SW 1271 (cell line): ENCODE data around the gene PRPH.
"Not testable (repeated sequence)": the region's sequence is repeated elsewhere in the genome, so short reads cannot be mapped to it uniquely, and the experiment has no call there.

Experiments used
- DNase-seq, 2 experiments: peaks; one replicate each; lab custom pipeline; 2025; lab: John Stamatoyannopoulos, UW

The PRPH gene

DNA sequence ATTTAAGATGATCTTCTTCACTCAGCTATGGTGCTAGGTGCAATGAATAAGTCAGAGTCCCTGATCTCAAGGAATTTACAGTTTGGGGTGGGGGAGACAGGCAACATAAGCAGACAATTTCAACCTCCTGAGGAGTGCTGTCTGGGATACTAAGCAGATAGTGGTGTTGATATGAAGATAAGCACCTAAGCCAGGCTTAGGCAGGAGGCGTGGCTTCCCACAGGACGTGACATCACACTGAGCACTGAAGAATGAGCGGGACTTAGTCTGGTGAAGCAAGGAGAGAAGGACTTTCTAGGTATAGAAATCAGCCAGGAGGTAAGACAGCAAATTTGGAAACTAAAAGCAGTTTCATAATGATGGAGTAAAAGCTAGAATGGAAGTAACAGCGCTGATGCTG is 6.8 kb downstream of the PRPH start:
- DNase-seq, result no peak

- DNase-seq, result no peak
Observed at GRCh38 chr12:49304161-49304560, 9.2 kb downstream of the PRPH start.

DNA sequence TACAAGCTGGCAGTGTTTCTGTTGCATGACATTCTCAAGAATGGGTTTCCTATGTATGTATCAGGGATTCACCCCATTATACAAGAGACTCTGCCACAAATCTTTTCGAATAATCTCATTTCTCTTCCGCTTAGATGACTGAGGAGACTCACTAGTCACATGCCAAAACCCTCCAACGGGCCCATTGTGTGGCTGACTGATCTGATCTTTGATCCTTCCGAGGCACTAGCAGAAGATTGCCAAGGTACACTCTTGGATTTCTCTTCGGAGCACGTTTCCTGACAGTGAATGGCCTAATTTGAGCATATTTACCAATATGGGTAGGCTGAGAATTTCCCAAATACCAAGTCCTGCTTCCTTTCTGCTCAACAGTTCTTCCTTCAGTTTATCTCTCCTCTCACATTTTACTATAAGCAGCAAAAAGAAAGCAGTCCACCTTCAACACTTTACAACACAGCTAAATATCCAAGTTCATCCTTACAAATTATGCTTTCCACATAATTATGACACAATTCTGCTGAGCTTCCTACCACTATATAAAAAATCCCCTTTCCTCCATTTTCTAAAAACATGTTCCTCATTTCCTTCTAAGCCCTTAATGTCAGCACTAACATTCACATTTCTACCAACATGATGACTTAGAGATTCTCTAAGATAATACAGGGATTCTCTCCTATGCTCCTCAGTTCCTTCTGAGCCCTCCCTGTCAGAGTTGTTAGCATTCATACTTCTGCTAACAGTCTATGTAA is 11.0 kb downstream of the PRPH start:
- DNase-seq, result no peak

GRCh38 chr12:49309386-49309785 is 14.4 kb downstream of the PRPH start:
- DNase-seq, result no peak

DNA sequence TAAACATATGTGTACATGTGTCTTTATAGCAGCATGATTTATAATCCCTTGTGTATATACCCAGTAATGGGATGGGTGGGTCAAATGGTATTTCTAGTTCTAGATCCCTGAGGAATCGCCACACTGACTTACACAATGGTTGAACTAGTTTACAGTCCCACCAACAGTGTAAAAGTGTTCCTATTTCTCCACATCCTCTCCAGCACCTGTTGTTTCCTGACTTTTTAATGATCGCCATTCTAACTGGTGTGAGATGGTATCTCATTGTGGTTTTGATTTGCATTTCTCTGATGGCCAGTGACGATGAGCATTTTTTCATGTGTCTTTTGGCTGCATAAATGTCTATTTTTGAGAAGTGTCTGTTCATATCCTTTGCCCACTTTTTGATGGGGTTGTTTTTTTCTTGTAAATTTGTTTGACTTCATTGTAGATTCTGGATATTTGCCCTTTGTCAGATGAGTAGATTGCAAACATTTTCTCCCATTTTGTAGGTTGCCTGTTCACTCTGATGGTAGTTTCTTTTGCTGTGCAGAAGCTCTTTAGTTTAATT is 15.6 kb downstream of the PRPH start:
- DNase-seq, result not testable (repeated sequence)

- no peak for DNase-seq
Observed at GRCh38 chr12:49314811-49315210, 19.9 kb downstream of the PRPH start.

DNA sequence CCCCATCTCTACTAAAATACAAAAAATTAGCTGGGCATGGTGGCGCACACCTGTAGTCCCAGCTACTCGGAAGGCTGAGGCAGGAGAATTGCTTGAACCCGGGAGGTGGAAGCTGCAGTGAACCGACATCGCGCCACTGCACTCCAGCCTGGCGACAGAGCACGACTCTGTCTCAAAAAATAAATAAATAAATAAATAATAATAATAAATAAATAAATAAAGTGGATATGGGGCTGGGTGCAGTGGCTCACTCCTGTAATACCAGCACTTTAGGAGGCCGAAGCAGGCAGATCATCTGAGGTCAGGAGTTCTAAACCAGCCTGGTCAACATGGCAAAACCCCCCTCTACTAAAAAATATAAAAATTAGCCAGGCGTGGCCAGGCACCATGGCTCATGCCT is 22.2 kb downstream of the PRPH start:
- not testable (repeated sequence) for DNase-seq

- not testable (repeated sequence) for DNase-seq
Observed at GRCh38 chr12:49320411-49321103, 25.6 kb downstream of the PRPH start.

DNA sequence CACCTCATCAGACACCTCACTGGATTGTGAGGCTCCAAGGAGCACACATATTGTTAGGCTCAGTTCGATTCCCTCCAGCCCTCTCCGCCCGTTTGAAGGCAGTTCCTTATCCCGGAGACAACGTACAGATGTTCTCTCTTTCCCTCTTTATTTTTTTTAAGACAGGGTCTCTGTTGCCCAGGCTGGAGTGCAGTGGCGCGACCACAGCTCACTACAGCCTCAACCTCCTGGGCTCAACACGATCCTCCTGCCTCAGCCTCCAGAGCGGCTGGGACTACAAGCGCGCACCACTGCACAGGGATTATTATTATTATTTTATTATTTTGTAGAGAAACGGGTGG is 27.4 kb downstream of the PRPH start:
- no peak for DNase-seq

DNA sequence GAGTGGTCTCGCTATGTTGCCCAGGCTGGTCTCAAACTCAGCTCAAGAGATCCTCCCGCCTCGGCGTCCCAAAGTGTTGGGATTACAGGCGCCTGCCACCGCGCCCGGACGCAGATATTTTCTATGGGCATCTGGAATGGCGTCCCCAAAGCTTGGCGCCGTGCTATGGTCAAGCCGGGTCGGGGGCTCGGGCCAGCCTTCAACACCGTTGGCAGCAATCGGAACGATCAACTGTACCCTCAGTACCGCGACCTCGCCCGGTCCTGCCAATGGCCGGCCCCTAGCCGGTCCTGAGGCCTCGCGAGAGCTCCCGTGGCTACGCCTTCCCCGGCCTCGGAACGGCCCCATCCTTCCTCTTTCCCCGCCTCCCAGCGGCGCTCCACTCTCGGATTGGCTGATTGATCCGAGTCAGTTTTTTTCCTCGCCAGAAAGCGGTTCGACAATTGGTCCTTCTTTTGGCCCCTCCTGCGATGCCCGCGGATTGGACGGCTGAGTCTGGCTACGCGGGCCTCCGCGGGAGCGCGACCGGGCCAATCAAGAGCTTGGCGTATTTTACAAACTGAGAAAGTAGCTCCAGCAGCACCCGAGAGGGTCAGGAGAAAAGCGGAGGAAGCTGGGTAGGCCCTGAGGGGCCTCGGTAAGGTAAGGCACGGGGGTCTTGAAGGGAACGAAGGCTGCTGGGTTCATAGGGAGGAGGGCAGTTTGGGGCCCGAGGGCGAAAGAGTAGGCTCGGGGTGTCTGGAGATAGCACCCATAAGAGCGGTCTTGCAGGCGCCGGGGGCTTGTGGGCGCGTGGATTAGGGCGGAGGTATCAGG is 28.0 kb downstream of the PRPH start, which contains the start of gene TROAP:
TSS of gene TROAP (plus strand) at position 548 of the 816 bp plus-strand sequence. CDS start 354 bp downstream, outside the sequence.
- DNase-seq, result peak; percentile 95 to 98

GRCh38 chr12:49323524-49324097 is 28.7 kb downstream of the PRPH start:
- DNase-seq, result no peak

- no peak for DNase-seq
Observed at GRCh38 chr12:49325606-49326005, 30.7 kb downstream of the PRPH start.

DNA sequence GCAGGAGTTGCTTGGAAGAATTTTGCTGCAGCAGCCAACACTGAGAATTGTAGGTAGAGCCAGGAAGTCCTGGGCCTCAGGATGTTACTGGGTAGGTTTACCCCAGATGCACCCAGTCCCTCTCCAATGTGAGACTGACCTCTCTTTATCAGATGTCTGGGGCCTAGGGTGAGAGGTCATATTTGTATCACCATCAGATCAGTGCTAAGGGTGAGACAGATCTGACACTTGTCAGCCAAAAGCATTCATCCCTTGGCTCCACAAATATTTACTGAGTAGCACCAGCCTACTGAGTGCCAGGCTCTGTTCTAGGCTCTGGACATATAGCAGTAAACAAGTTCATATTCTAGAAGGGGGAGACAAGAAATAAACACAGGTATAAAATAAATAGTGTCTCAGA is 32.4 kb downstream of the PRPH start:
- DNase-seq, result no peak

GRCh38 chr12:49327887-49328286 is 32.9 kb downstream of the PRPH start:
- no peak for DNase-seq

GRCh38 chr12:49328816-49329215 is 33.9 kb downstream of the PRPH start:
- no peak for DNase-seq

DNA sequence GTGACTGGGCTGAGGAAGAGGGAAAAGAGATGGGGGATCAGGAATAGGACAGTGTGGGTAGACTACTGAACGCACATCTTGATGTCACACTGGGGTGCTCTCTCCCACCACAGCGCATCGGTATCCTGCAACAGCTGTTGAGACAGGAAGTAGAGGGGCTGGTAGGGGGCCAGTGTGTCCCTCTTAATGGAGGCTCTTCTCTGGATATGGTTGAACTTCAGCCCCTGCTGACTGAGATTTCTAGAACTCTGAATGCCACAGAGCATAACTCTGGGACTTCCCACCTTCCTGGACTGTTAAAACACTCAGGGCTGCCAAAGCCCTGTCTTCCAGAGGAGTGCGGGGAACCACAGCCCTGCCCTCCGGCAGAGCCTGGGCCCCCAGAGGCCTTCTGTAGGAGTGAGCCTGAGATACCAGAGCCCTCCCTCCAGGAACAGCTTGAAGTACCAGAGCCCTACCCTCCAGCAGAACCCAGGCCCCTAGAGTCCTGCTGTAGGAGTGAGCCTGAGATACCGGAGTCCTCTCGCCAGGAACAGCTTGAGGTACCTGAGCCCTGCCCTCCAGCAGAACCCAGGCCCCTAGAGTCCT is 35.2 kb downstream of the PRPH start:
- DNase-seq, result no peak

- no peak for DNase-seq
Observed at GRCh38 chr12:49330631-49331379, 35.9 kb downstream of the PRPH start.

DNA sequence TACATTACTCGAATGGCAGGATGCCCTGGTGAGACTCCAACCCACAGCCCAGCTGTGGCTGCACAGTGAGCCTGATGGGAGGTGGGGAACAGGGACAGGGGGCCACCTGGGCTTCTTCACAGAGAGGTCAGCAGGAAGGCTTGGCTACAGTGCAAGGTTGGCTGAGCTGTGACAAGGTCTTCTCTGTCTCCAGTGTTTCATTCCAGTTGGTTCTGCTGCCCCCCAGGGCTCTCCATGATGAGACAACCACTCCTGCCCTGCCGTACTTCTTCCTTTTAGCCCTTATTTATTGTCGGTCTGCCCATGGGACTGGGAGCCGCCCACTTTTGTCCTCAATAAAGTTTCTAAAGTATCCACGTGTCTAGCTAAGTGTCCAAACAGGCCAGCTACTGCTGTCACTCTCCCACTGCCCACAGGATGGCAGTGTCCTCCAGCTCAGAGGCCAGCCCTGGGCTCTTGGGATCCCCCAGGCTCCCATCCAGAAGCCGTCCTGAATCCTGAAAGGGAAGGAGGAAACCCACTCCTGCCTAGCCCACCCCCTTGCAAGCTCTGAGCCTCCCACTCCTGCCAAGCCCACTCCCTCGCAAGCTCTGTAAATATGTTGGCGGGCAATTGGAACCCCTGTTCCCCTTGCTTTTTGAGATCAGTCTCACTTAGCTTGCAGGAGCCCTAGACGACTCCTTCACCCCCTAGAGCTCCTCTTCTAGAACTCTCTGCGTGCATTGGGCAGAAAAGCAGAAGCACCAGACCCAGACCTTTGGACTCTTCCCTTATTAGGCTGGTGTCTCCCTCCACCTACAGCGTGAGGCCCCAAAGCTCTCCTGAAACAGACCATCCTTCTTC is 36.7 kb downstream of the PRPH start:
- DNase-seq, result peak; percentile 33 to 65

- no peak for DNase-seq
Observed at GRCh38 chr12:49332441-49332861, 37.5 kb downstream of the PRPH start.

DNA sequence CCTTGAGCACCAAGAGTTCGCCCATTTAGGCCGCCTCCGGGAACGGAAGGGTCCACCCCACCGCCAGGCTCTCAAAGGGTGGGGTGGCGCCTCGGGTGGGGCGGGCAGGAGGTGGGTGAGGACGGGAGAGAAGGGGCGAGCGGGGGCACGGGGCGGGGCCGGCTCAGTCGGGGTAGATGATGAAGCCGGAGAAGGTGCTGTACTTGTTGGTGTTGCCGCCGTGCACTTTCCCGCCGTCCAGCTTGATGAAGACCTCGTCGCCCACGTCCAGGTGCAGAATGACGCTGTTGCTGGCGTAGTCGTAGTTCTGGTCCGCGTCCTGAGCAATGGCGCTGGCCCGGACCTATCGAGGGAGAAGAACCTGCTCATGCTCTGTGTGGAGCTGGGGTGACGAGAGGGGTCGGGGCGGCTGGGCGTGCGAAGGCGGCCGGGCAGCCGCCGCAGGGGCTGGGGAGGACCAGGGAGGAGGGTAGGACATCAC is 38.0 kb downstream of the PRPH start:
- DNase-seq, result no peak
